Sigmoid colon (tissue), 7 donors: ENCODE measurements around the gene UBL7. TPM values are rescaled to one million over a fixed set of nuclear protein-coding genes. Genes with fewer than 3 reads are reported as not detected.

Experiments
- DNase-seq: peaks from one replicate; pipeline ENCODE4 v3.0.0-alpha.2; 2019
- H3K27ac ChIP-seq, 4 donors: fragments of 200-600 bp; sonication (generic); one replicate each; pipeline ENCODE4 v1.5.1; 2016 to 2019; ENCODE audit warnings: mild to moderate bottlenecking in 1 of 4
- H3K27me3 ChIP-seq, 3 donors: fragments of 200-600 bp; sonication (generic); one replicate each; pipeline ENCODE4 v1.5.1; 2019; ENCODE audit warnings: mild to moderate bottlenecking in 1 of 3
- H3K36me3 ChIP-seq, 4 donors: fragments of 200-600 bp; sonication (generic); one replicate each; pipeline ENCODE4 v1.5.1; 2016 to 2019
- H3K4me1 ChIP-seq, 4 donors: fragments of 200-600 bp; sonication (generic); one replicate each; pipeline ENCODE4 v1.5.1; 2017 to 2019
- H3K4me3 ChIP-seq, 4 donors: fragments of 200-600 bp; sonication (generic); one replicate each; pipeline ENCODE4 v1.5.1; 2017 to 2019; ENCODE audit warnings: mild to moderate bottlenecking in 2 of 4, moderate library complexity in 1 of 4
- H3K9me3 ChIP-seq, 4 donors: fragments of 200-600 bp in 3 of 4; sonication (generic) in 3 of 4; one replicate each; pipeline versions ENCODE4 v1.5.1 to v1.6.1; 2013 to 2019
- EP300 ChIP-seq, 4 donors: sonication (generic); formaldehyde crosslinking; IDR thresholded peaks; one replicate each; pipeline ENCODE4 v1.6.1; 2017; ENCODE audit warnings: antibody characterized with exemption in 4 of 4
- POLR2A ChIP-seq, 2 donors: fragments of 450-650 bp; IDR thresholded peaks; one replicate each; pipeline ENCODE4 v1.6.1; 2016; ENCODE audit warnings: antibody characterized with exemption in 2 of 2, mild to moderate bottlenecking in 2 of 2, moderate library complexity in 2 of 2
- POLR2AphosphoS5 ChIP-seq, 4 donors: sonication (generic); formaldehyde crosslinking; IDR thresholded peaks; one replicate each; pipeline ENCODE4 v1.6.1; 2017; ENCODE audit warnings: antibody characterized with exemption in 4 of 4
- WGBS, 2 donors: extraction: QIAGEN DNeasy Blood & Tissue Kit; methylation state at CpG; one replicate each; pipeline ENCODE4 v1.1.7; 2013; 5-methylcytosine and 5-hydroxymethylcytosine counted together
- intact Hi-C: fragments of 100-400 bp; cut with DNase I; formaldehyde crosslinking; loops from one replicate; pipeline ENCODE4 v1.15.1; 2023
- polyA plus RNA-seq, 3 donors: library from polyadenylated mRNA; stranded (reverse); fragments of 200-250 nt; gene quantifications; one replicate each; pipeline ENCODE4 v1.2.3, GENCODE V29; 2013
- total RNA-seq, 4 donors: library from RNA; depleted of rRNA; stranded (reverse); fragments of >200 nt; gene quantifications; one replicate each; pipeline ENCODE4 v1.1.0, GENCODE V29; 2016
- TF ChIP-seq, protein P1 (sequence below), 4 experiments: fragments of 450-650 bp in 3 of 4; fragments of 200-600 bp in 1 of 4; IDR thresholded peaks; one replicate each; pipeline ENCODE4 v1.5.1; 2016 to 2019; ENCODE audit warnings: antibody characterized with exemption in 4 of 4, mild to moderate bottlenecking in 3 of 4, moderate library complexity in 2 of 4
- donor health status: healthy with polysubstance abuse.
- donor health status: Bipolar disorder and iron deficiency.
- donor health status: healthy.

The UBL7 gene
- total and polyA plus RNA-seq, 7 donors = 32.4 to 85.5 (median 48.5) TPM

DNA sequence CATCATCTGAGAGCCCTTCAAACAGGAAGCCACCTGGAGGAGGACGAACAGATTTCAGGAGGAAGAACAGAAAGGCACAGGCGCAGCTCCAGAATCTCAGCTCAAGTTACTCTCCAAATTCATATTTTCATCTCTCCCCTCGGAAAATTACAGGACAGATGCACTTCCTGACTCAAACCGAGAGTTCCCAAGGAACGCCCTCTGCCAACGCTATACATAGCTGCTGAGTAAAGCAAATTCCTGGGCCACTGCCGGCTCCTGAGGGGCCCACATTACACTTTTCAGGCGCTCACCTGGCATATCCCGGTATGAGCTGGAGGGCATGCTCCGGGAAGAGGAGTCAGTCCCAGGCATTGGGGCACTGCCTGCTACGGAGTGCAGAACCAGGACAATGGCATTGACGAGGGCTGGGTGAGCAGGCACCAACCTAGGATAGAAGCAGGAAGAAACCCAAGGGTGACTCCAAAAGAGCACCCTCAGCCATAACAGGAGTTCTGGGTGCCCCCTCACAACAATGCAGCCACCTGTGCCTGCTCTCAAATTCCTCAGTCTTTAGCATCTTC lies 11.2 kb downstream of the UBL7 start:
- no peaks in the 10 kb centered on the region for H3K9me3 ChIP-seq
- H3K36me3 ChIP-seq = peaks cover 44 to 100% (median 56%) of the 10 kb centered on the region in 4 donors
- no peak overlapping the region for H3K27ac ChIP-seq
- TF ChIP-seq POLR2A (IDR thresholded peaks at IDR 0.05) (no peak), EP300 (IDR thresholded peaks at IDR 0.05) (no peak), POLR2AphosphoS5 (IDR thresholded peaks at IDR 0.05) (no peak)
- TF ChIP-seq, protein P1, sequence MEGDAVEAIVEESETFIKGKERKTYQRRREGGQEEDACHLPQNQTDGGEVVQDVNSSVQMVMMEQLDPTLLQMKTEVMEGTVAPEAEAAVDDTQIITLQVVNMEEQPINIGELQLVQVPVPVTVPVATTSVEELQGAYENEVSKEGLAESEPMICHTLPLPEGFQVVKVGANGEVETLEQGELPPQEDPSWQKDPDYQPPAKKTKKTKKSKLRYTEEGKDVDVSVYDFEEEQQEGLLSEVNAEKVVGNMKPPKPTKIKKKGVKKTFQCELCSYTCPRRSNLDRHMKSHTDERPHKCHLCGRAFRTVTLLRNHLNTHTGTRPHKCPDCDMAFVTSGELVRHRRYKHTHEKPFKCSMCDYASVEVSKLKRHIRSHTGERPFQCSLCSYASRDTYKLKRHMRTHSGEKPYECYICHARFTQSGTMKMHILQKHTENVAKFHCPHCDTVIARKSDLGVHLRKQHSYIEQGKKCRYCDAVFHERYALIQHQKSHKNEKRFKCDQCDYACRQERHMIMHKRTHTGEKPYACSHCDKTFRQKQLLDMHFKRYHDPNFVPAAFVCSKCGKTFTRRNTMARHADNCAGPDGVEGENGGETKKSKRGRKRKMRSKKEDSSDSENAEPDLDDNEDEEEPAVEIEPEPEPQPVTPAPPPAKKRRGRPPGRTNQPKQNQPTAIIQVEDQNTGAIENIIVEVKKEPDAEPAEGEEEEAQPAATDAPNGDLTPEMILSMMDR (IDR thresholded peaks at IDR 0.05) = no peak
- peak; percentile 25 for DNase-seq
- H3K27me3 ChIP-seq = no peaks in the 10 kb centered on the region
- no peaks in the 10 kb centered on the region for H3K4me1 ChIP-seq
- intact Hi-C loops = no loop called here
- no peak overlapping the region for H3K4me3 ChIP-seq
- 95% methylated on average over 12 of the region's 12 CpGs for WGBS, 2 donors

DNA sequence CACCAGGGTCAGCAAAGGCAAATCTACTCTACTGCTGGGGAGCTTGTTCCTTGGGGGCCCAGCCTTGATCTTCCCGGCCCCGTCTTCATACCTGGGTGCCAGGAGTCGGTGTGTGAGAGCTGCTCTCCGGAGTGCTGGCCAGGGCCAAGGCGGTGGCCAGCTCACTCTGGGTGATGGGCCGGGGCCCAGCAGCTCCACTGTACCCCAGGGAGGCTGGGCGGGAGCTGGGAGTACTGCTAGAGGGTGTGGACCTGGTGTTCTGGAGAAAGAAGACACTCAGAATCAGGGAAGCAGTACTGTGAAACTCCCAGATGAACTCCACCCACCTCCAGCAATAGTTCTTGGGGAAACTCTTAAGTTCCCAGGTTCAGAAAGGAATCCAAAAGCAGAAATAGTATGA lies 11.9 kb downstream of the UBL7 start:
- H3K9me3 ChIP-seq = no peaks in the 10 kb centered on the region
- 95 to 97% methylated on average over 7 of the region's 7 CpGs for WGBS, 2 donors
- H3K36me3 ChIP-seq = peaks cover 44 to 94% (median 55%) of the 10 kb centered on the region in 4 donors

GRCh38 chr15:74445816-74446763 lies 14.9 kb downstream of the UBL7 start:
- H3K4me1 ChIP-seq = no peaks in the 10 kb centered on the region
- peaks cover 38 to 64% (median 50%) of the 10 kb centered on the region in 4 donors for H3K36me3 ChIP-seq
- peak; percentile 19 for DNase-seq
- H3K27me3 ChIP-seq = peaks cover 0 to 3% (median 0%) of the 10 kb centered on the region in 3 donors
- no peak overlapping the region for H3K27ac ChIP-seq
- 79 to 88% methylated on average over 9 of the region's 9 CpGs for WGBS, 2 donors
- H3K4me3 ChIP-seq = no peak overlapping the region
- intact Hi-C loops = no loop called here
- TF ChIP-seq EP300 (IDR thresholded peaks at IDR 0.05) = no peak
- no peak for TF ChIP-seq POLR2A (IDR thresholded peaks at IDR 0.05)
- TF ChIP-seq, protein P1 (IDR thresholded peaks at IDR 0.05) = no peak
- no peak for TF ChIP-seq POLR2AphosphoS5 (IDR thresholded peaks at IDR 0.05)
- H3K9me3 ChIP-seq = no peaks in the 10 kb centered on the region

More for the DNA sequence above, 11.9 kb downstream of the UBL7 start:
- intact Hi-C loops = no loop called here
- Histone ChIP-seq H3K27me3 (no peaks in the 10 kb centered on the region), H3K4me1 (no peaks in the 10 kb centered on the region), H3K27ac (no peak overlapping the region), H3K4me3 (no peak overlapping the region)
- DNase-seq = no peak
- TF ChIP-seq, protein P1 (IDR thresholded peaks at IDR 0.05) = no peak
- TF ChIP-seq EP300 (IDR thresholded peaks at IDR 0.05) (no peak), POLR2A (IDR thresholded peaks at IDR 0.05) (no peak), POLR2AphosphoS5 (IDR thresholded peaks at IDR 0.05) (no peak)

DNA sequence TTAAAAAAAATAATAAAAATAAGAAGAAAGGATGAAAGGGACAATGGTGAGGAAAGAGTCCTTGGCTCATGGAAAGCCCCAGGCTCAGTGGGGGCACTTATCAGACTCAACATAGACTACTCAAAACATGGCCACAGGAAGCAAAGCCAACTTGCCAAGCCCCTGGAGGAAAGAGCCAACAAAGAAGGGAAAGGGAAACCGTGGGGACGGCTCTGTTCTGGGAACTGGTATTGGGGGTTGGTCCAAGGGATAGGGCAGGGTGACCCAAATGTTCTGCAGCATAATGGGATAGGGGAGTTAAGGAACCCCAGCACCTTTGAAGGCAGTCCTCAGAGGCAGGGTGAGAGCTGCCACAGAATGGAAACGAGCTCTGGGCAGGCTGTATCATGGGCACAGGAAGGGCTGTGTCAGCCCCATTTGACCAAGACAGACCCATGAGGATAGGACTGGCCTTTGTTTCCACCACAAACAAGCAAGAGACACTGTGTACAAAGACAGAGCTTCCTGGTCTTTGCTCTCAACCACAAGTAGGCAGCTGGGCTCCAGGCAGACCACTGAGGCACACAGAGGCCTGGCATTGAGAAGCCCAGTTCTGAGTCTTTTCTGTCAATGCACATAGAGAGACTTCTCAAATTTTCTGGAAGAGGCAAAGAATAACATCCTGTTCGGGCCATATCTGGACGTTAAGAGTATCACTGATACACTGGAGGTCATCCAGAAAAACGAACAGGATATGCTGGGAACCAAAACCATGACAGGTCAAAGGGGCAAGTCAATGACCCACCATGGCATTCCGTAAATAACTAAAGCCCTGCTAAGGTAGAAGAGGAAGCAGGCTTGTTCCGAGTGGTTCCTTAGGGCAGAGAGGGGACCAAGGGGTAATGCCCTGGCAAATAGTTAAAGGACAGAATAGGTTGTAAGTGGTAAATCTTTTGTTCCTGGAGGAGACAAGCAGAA lies 16.6 kb downstream of the UBL7 start:
- Histone ChIP-seq H3K27ac (no peak overlapping the region), H3K4me1 (no peaks in the 10 kb centered on the region), H3K27me3 (peaks cover 0 to 3% (median 0%) of the 10 kb centered on the region in 3 donors), H3K9me3 (no peaks in the 10 kb centered on the region), H3K4me3 (no peak overlapping the region), H3K36me3 (peaks cover 25 to 47% (median 35%) of the 10 kb centered on the region in 4 donors)
- TF ChIP-seq POLR2A (IDR thresholded peaks at IDR 0.05) = no peak
- TF ChIP-seq POLR2AphosphoS5 (IDR thresholded peaks at IDR 0.05) = no peak
- TF ChIP-seq EP300 (IDR thresholded peaks at IDR 0.05) = no peak
- TF ChIP-seq, protein P1 (IDR thresholded peaks at IDR 0.05) = no peak
- intact Hi-C loops = no loop called here
- DNase-seq = peak; percentile 54
- 81% methylated on average over 8 of the region's 8 CpGs for WGBS, 2 donors
